ENCODE data around the gene RASGEF1C.

Gene RASGEF1C

DNA sequence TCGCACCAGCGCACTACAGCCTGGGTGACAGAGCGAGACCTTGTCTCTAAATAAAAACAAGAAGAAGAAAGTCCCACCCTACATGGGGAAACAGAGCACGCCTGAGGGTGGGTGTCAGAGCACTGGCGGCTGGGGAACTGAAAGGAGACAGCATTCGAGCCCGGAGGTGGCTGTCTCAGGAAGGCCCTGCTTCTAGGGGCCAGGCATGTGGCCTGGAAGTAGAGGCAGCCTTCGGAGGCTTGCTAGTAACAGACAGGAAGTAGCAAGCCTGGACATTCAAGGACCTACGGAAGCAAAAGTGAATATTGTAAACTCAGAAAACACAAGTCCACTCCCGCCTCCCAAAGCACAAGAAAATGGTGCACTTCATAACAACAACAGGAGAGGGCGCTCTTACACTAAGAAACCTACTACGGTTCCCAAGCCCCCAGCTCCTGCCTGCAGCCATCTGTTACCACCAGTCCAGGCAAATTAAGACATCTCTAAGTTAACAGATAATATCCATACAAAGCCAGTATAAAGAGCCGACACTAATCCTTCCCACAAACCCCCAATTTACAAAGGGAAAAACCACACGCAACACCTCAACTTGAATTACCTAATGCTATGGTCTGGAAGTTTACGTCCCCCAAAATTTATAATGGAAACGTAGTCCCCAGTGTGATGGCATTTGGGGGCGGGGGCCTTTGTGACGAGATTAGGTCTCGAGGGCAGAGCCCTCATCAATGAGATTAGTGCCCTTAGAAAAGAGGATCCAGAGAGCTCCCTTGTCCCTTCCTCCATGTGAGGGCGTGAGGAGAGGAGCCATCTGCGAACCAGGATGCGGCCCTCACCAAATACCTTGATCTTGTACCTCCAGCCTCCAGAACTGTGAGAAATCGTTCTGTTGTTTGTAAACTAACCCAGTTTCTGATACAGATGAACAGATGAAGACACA lies 7.7 kb downstream of the RASGEF1C start:
- TF ChIP-seq, protein P1, sequence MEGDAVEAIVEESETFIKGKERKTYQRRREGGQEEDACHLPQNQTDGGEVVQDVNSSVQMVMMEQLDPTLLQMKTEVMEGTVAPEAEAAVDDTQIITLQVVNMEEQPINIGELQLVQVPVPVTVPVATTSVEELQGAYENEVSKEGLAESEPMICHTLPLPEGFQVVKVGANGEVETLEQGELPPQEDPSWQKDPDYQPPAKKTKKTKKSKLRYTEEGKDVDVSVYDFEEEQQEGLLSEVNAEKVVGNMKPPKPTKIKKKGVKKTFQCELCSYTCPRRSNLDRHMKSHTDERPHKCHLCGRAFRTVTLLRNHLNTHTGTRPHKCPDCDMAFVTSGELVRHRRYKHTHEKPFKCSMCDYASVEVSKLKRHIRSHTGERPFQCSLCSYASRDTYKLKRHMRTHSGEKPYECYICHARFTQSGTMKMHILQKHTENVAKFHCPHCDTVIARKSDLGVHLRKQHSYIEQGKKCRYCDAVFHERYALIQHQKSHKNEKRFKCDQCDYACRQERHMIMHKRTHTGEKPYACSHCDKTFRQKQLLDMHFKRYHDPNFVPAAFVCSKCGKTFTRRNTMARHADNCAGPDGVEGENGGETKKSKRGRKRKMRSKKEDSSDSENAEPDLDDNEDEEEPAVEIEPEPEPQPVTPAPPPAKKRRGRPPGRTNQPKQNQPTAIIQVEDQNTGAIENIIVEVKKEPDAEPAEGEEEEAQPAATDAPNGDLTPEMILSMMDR (conservative IDR thresholded peaks at IDR 0.05; ENCODE audit: low read depth, low read length) = peak; percentile 27; the same call in 1 of the 2 replicates
- H3K27ac ChIP-seq = no peak overlapping the region
- H3K4me3 ChIP-seq (IDR thresholded peaks at IDR 0.05; ENCODE audit: insufficient read depth, low read depth, low read length) = no peak overlapping the region

DNA sequence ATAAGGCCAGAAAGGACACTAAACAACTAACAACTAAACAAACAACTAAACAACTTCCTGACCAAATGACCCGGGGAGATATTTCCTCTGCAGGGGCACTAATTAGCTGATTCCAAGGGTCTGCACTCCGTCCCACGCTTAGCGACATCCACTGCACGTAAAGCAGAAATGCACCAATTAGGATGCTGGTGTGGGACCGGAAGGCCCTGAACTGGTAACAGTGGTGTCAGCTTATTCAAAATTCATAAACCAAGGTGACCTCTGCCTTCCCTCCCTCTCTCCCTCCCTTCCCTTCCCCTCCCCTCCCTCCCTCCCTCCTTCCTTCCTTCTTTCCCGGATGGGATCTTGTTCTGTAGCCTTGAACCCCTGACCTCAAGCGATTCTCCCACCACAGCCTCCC lies 9.6 kb downstream of the RASGEF1C start:
- Histone ChIP-seq H3K4me2 (no peak overlapping the region), H3K4me1 (ENCODE audit: low read depth, poor library complexity, severe bottlenecking) (no peaks in the 10 kb centered on the region), H4K20me1 (ENCODE audit: insufficient read depth) (no peaks in the 10 kb centered on the region), H3K4me3 (IDR thresholded peaks at IDR 0.05; ENCODE audit: insufficient read depth, low read depth, low read length) (no peak overlapping the region), H3K27ac (no peak overlapping the region), H3K27me3 (ENCODE audit: insufficient read depth, low read depth) (no peaks in the 10 kb centered on the region), H3K36me3 (ENCODE audit: insufficient read depth) (no peaks in the 10 kb centered on the region), H3K79me2 (ENCODE audit: insufficient read depth, low read depth) (no peaks in the 10 kb centered on the region), H3K9ac (no peak overlapping the region), H2AFZ (ENCODE audit: low read depth) (no peak overlapping the region)
- TF ChIP-seq, protein P1 (conservative IDR thresholded peaks at IDR 0.05; ENCODE audit: low read depth, low read length) = no peak

More for the DNA sequence above, 7.7 kb downstream of the RASGEF1C start:
- H3K4me2 ChIP-seq = no peak overlapping the region
- no peaks in the 10 kb centered on the region for H3K36me3 ChIP-seq (ENCODE audit: insufficient read depth)
- no peak overlapping the region for H3K9ac ChIP-seq
- H2AFZ ChIP-seq (ENCODE audit: low read depth) = no peak overlapping the region
- no peaks in the 10 kb centered on the region for H4K20me1 ChIP-seq (ENCODE audit: insufficient read depth)
- H3K79me2 ChIP-seq (ENCODE audit: insufficient read depth, low read depth) = no peaks in the 10 kb centered on the region
- no peaks in the 10 kb centered on the region for H3K4me1 ChIP-seq (ENCODE audit: low read depth, poor library complexity, severe bottlenecking)
- no peaks in the 10 kb centered on the region for H3K27me3 ChIP-seq (ENCODE audit: insufficient read depth, low read depth)

DNA sequence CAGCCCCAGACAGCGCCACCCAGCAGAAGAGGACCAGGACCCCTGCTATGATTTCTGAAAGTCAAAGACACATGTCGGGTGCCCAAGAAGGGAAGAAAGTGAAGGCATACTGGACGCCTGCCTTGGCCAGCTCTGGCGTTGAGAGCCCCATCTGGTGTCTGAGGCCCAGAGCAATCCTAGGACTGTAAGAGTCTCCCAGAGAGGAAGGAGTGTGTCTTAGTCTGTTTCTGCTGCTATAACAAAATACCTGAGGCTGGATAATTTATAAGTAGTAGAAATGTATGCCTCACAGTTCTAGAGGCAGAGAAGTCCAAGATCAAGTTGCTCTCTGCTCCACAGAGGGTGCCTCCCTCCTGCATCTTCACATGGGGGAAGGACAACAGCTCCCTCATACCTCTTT lies 10.8 kb downstream of the RASGEF1C start:
- no peaks in the 10 kb centered on the region for H3K27me3 ChIP-seq (ENCODE audit: insufficient read depth, low read depth)
- H3K79me2 ChIP-seq (ENCODE audit: insufficient read depth, low read depth) = no peaks in the 10 kb centered on the region
- no peak overlapping the region for H3K4me2 ChIP-seq
- H2AFZ ChIP-seq (ENCODE audit: low read depth) = no peak overlapping the region
- no peak overlapping the region for H3K9ac ChIP-seq
- TF ChIP-seq, protein P1 (conservative IDR thresholded peaks at IDR 0.05; ENCODE audit: low read depth, low read length) = no peak
- no peaks in the 10 kb centered on the region for H3K36me3 ChIP-seq (ENCODE audit: insufficient read depth)
- H3K4me1 ChIP-seq (ENCODE audit: low read depth, poor library complexity, severe bottlenecking) = no peaks in the 10 kb centered on the region
- no peaks in the 10 kb centered on the region for H4K20me1 ChIP-seq (ENCODE audit: insufficient read depth)
- H3K27ac ChIP-seq = no peak overlapping the region
- no peak overlapping the region for H3K4me3 ChIP-seq (IDR thresholded peaks at IDR 0.05; ENCODE audit: insufficient read depth, low read depth, low read length)

DNA sequence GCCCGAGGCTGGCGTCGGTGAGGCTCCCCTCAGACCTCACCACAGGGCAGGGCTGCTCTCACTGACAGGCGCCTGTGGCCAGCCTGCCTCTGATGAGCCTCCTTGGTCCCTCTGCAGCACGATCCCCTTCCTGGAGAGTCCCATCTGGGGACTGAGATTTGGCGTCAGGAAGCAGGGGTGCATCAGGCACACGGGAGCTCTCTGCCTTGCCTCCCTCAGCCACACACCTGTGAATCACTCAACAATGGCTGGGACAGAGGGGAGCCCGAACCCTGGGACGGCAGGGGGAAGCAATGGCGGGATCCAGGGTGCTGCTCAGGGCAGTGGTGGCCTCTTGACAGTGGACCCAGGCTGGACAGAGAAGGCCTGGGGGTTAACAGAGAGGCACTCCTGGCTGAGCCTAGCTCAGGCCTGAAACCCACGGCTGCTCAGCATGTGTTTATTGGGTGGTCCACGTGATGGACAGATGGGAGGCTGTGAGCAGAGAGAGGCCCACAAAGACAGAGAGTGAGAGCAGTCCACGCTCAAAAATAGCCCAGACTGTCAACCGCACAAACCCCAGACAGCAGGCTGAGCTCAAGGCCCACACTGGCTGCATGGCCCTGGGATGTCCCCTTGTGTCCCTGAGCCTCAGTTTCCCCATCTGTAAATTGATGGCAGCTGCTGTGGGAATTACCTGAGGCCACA lies 11.9 kb downstream of the RASGEF1C start:
- H3K4me1 ChIP-seq (ENCODE audit: low read depth, poor library complexity, severe bottlenecking) = no peaks in the 10 kb centered on the region
- no peak overlapping the region for H2AFZ ChIP-seq (ENCODE audit: low read depth)
- H3K36me3 ChIP-seq (ENCODE audit: insufficient read depth) = no peaks in the 10 kb centered on the region
- TF ChIP-seq, protein P1 (conservative IDR thresholded peaks at IDR 0.05; ENCODE audit: low read depth, low read length) = no peak
- H4K20me1 ChIP-seq (ENCODE audit: insufficient read depth) = no peaks in the 10 kb centered on the region
- H3K79me2 ChIP-seq (ENCODE audit: insufficient read depth, low read depth) = no peaks in the 10 kb centered on the region
- H3K27ac ChIP-seq = no peak overlapping the region
- no peak overlapping the region for H3K4me2 ChIP-seq
- H3K27me3 ChIP-seq (ENCODE audit: insufficient read depth, low read depth) = no peaks in the 10 kb centered on the region
- no peak overlapping the region for H3K9ac ChIP-seq
- no peak overlapping the region for H3K4me3 ChIP-seq (IDR thresholded peaks at IDR 0.05; ENCODE audit: insufficient read depth, low read depth, low read length)

Measured in KMS-11 (cell line).